GM23338 (cell line): Measurements from ENCODE around the gene E2F3. TPM values are rescaled to one million over a fixed set of nuclear protein-coding genes. Genes with fewer than 3 reads are reported as not detected.

ENCODE experiments used
- ATAC-seq: fragments of 200-7000 bp; cut with Tn5 transposase; 3 replicates; pipeline ENCODE4 v1.9.1; 2020
- DNase-seq: peaks from one replicate; pipeline ENCODE4 v3.0.0-alpha.2; 2015; ENCODE audit warnings: low spot score
- H2AFZ ChIP-seq: fragments of 200-600 bp; sonication (generic); 2 replicates; pipeline ENCODE4 v1.8.0; 2016; ENCODE audit warnings: antibody characterized with exemption, mild to moderate bottlenecking, moderate library complexity
- H3F3A ChIP-seq: fragments of 200-600 bp; sonication (generic); replicated peaks from 2 replicates; pipeline ENCODE4 v1.8.0; 2017; ENCODE audit warnings: antibody characterized with exemption, mixed run types, low read depth
- H3K27ac ChIP-seq: fragments of 200-600 bp; sonication (generic); 2 replicates; pipeline ENCODE4 v1.6.1; 2016; ENCODE audit warnings: low read depth
- H3K27me3 ChIP-seq: fragments of 200-600 bp; sonication (generic); 2 replicates; pipeline ENCODE4 v1.8.0; 2016; ENCODE audit warnings: mild to moderate bottlenecking, mixed run types, moderate library complexity; ENCODE audit not compliant: insufficient read depth
- H3K36me3 ChIP-seq: fragments of 200-600 bp; sonication (generic); 2 replicates; pipeline ENCODE4 v1.8.0; 2016; ENCODE audit warnings: mild to moderate bottlenecking; ENCODE audit not compliant: insufficient read depth
- H3K4me1 ChIP-seq: fragments of 200-600 bp; sonication (generic); 2 replicates; pipeline ENCODE4 v1.8.0; 2016; ENCODE audit warnings: mild to moderate bottlenecking, moderate library complexity; ENCODE audit not compliant: insufficient read depth
- H3K4me2 ChIP-seq: fragments of 200-600 bp; sonication (generic); 2 replicates; pipeline ENCODE4 v1.7.1; 2017; ENCODE audit warnings: mixed run types
- H3K4me3 ChIP-seq: fragments of 200-600 bp; sonication (generic); 2 replicates; pipeline ENCODE4 v1.6.1; 2016; ENCODE audit warnings: mixed run types
- H3K79me2 ChIP-seq: fragments of 200-600 bp; sonication (generic); replicated peaks from 2 replicates; pipeline ENCODE4 v1.8.0; 2017; ENCODE audit warnings: mild to moderate bottlenecking; ENCODE audit not compliant: insufficient read depth
- H3K9me2 ChIP-seq: fragments of 200-600 bp; sonication (generic); 2 replicates; pipeline ENCODE4 v1.8.0; 2017; ENCODE audit not compliant: insufficient read depth
- H4K20me1 ChIP-seq: fragments of 200-600 bp; sonication (generic); replicated peaks from 2 replicates; pipeline ENCODE4 v1.8.0; 2017; ENCODE audit warnings: mild to moderate bottlenecking; ENCODE audit not compliant: insufficient read depth
- H3K27ac Mint-ChIP-seq: 2 replicates; pipeline ENCODE4 v1.8.0; 2020; ENCODE audit warnings: inconsistent platforms, mild to moderate bottlenecking, moderate library complexity, mixed read lengths
- H3K27me3 Mint-ChIP-seq: 3 replicates; pipeline ENCODE4 v1.8.0; 2022; ENCODE audit warnings: low read depth, mild to moderate bottlenecking, moderate library complexity, mixed read lengths, inconsistent platforms; ENCODE audit not compliant: insufficient read depth, poor library complexity
- H3K36me3 Mint-ChIP-seq: 3 replicates; pipeline ENCODE4 v1.8.0; 2021; ENCODE audit warnings: low read depth, mild to moderate bottlenecking, inconsistent platforms, moderate library complexity, mixed read lengths
- H3K4me1 Mint-ChIP-seq: 3 replicates; pipeline ENCODE4 v1.8.0; 2020; ENCODE audit warnings: mild to moderate bottlenecking, inconsistent platforms, mixed read lengths
- H3K4me3 Mint-ChIP-seq: 3 replicates; pipeline ENCODE4 v1.8.0; 2021; ENCODE audit warnings: moderate library complexity, mild to moderate bottlenecking, inconsistent platforms, mixed read lengths
- H3K9me3 Mint-ChIP-seq: 3 replicates; pipeline ENCODE4 v1.8.0; 2020; ENCODE audit warnings: moderate library complexity, mild to moderate bottlenecking, inconsistent platforms, mixed read lengths
- CTCF ChIP-seq, 2 experiments: fragments of 200-600 bp in 1 of 2; sonication (generic) in 1 of 2; conservative IDR thresholded peaks; 2 replicates each; pipeline versions ENCODE4 v1.5.1 to v1.6.1; 2016 to 2017; ENCODE audit warnings: antibody characterized with exemption in 2 of 2, low read depth in 2 of 2, mild to moderate bottlenecking in 2 of 2, moderate library complexity in 1 of 2
- EZH2 ChIP-seq: fragments of 200-600 bp; sonication (generic); IDR thresholded peaks from one replicate; pipeline ENCODE4 v1.8.0; 2017; ENCODE audit warnings: antibody characterized with exemption, mild to moderate bottlenecking, low read depth; ENCODE audit not compliant: unreplicated experiment
- EZH2phosphoT487 ChIP-seq: fragments of 200-600 bp; sonication (generic); IDR thresholded peaks from one replicate; pipeline ENCODE4 v1.8.1; 2018; ENCODE audit warnings: antibody characterized with exemption; ENCODE audit not compliant: unreplicated experiment
- JUNB ChIP-seq: IDR thresholded peaks from one replicate; pipeline ENCODE4 v1.6.1; 2016; ENCODE audit warnings: antibody characterized with exemption; ENCODE audit not compliant: unreplicated experiment
- STAT1 ChIP-seq: IDR thresholded peaks from one replicate; pipeline ENCODE4 v1.6.1; 2016; ENCODE audit warnings: antibody characterized with exemption; ENCODE audit not compliant: unreplicated experiment
- ZNF331 ChIP-seq: fragments of 250-450 bp; sonication (Bioruptor Pico); IDR thresholded peaks from 2 replicates; pipeline ENCODE4 v1.5.0; 2020; ENCODE audit warnings: low read depth, mild to moderate bottlenecking, moderate library complexity
- ZNF462 ChIP-seq: fragments of 250-450 bp; sonication (Bioruptor Pico); IDR thresholded peaks from 2 replicates; pipeline ENCODE4 v1.5.0; 2020; ENCODE audit warnings: mild to moderate bottlenecking, moderate library complexity
- polyA plus RNA-seq: library from polyadenylated mRNA; unstranded; fragments of >200 nt; fragmentation: Nextera tagmentation; extraction: Ambion mirVana; gene quantifications from 2 replicates; pipeline ENCODE4 v1.2.1, GENCODE V29; 2016
- total RNA-seq: library from RNA; depleted of rRNA; stranded (reverse); fragments of >200 nt; shearing (Covaris generic); gene quantifications from 2 replicates; pipeline ENCODE4 v1.2.3, GENCODE V29; 2014

Gene E2F3
- total and polyA plus RNA-seq, 2 experiments from 2014 or later: 27.2 to 33.5 TPM

- no peaks in the 10 kb centered on the region for H3K4me1 Mint-ChIP-seq
- Histone ChIP-seq H3K4me3 (no peak overlapping the region), H3K27me3 (no peaks in the 10 kb centered on the region), H3F3A (no peaks in the 10 kb centered on the region), H4K20me1 (no peaks in the 10 kb centered on the region), H3K36me3 (no peaks in the 10 kb centered on the region), H3K9me2 (no peaks in the 10 kb centered on the region), H3K4me2 (no peak overlapping the region), H2AFZ (no peak overlapping the region), H3K4me1 (no peaks in the 10 kb centered on the region), H3K27ac (no peak overlapping the region), H3K79me2 (no peaks in the 10 kb centered on the region)
- H3K27me3 Mint-ChIP-seq: peaks cover 2% of the 10 kb centered on the region
- TF ChIP-seq EZH2 (no peak), JUNB (no peak), EZH2phosphoT487 (no peak), STAT1 (no peak), CTCF (conservative IDR thresholded peaks at IDR 0.05; ENCODE audit: low read depth in 2 of 2) (no peak), ZNF331 (CRISPR knock-in tag) (no peak), ZNF462 (CRISPR knock-in tag) (no peak)
- no peaks in the 10 kb centered on the region for H3K36me3 Mint-ChIP-seq
- no peaks in the 10 kb centered on the region for H3K9me3 Mint-ChIP-seq
- no peak for ATAC-seq
- DNase-seq: no peak
- no peak overlapping the region for H3K4me3 Mint-ChIP-seq
- no peak overlapping the region for H3K27ac Mint-ChIP-seq
Measured at GRCh38 chr6:20393297-20393696, 8.4 kb upstream of the E2F3 start.
